ENCODE data around the gene SNCB. TPM values are rescaled to one million over a fixed set of nuclear protein-coding genes. Genes with fewer than 3 reads are reported as not detected.
A peak's percentile ranks its signal among the peaks of the same experiment; 100 is the strongest.

The SNCB gene
- total and polyA plus RNA-seq, 2 of the 13 experiments (the other 11 are each of a cell fraction or from before 2014, with no cell fraction given), result not detected

- TF ChIP-seq E2F1 (CRISPR knock-in tag; IDR thresholded peaks at IDR 0.05), result no peak
- TF ChIP-seq TOPORS (CRISPR knock-in tag; IDR thresholded peaks at IDR 0.05), result peak; percentile 78; the same call in 1 of the 2 replicates
- TF ChIP-seq ARNTL (CRISPR knock-in tag; IDR thresholded peaks at IDR 0.05), result peak; percentile 60; the same call in 1 of the 2 replicates
- peak; percentile 34; the same call in 1 of the 2 replicates for TF ChIP-seq ZNF563 (CRISPR knock-in tag; IDR thresholded peaks at IDR 0.05)
- peak; percentile 91 for TF ChIP-seq TSC22D2 (CRISPR knock-in tag; IDR thresholded peaks at IDR 0.05; ENCODE audit: borderline replicate concordance)
- peak; percentile 67; the same call in 1 of the 2 replicates for TF ChIP-seq FOXK1 (CRISPR knock-in tag; IDR thresholded peaks at IDR 0.05; ENCODE audit: borderline replicate concordance, low read depth)
- no peak for TF ChIP-seq SSRP1 (CRISPR knock-in tag; IDR thresholded peaks at IDR 0.05)
- TF ChIP-seq MEIS2 (CRISPR knock-in tag; IDR thresholded peaks at IDR 0.05), result 0 out of 2 replicates have a peak, but pooled peaks have one; percentile 65
- peak; percentile 37; the same call in 1 of the 2 replicates for TF ChIP-seq ZGPAT (CRISPR knock-in tag; IDR thresholded peaks at IDR 0.05)
- TF ChIP-seq SIN3A (IDR thresholded peaks at IDR 0.05; ENCODE audit: borderline replicate concordance, low read depth, low read length), result peak; percentile 90
- no peak for TF ChIP-seq ZNF343 (CRISPR knock-in tag; IDR thresholded peaks at IDR 0.05)
- no peak; the same call in 1 of the 2 replicates for TF ChIP-seq ZNF891 (CRISPR knock-in tag; IDR thresholded peaks at IDR 0.05)
- no peak for TF ChIP-seq IKZF4 (CRISPR knock-in tag; IDR thresholded peaks at IDR 0.05; ENCODE audit: borderline replicate concordance, low read depth, not compliant biosample characterization)
- TF ChIP-seq SATB2 (CRISPR knock-in tag; IDR thresholded peaks at IDR 0.05), result peak; percentile 91; the same call in 1 of the 2 replicates
- peak; percentile 35; the same call in 1 of the 2 replicates for TF ChIP-seq E2F2 (CRISPR knock-in tag; IDR thresholded peaks at IDR 0.05; ENCODE audit: borderline replicate concordance)
- no peak for TF ChIP-seq YY1 (IDR thresholded peaks at IDR 0.05; ENCODE audit: insufficient read depth, insufficient replicate concordance, low read depth, low read length)
- peak; percentile 57 for TF ChIP-seq NFE2 (CRISPR knock-in tag; IDR thresholded peaks at IDR 0.05)
- TF ChIP-seq NKX3-1 (CRISPR knock-in tag; IDR thresholded peaks at IDR 0.05), result peak; percentile 83
- TF ChIP-seq REXO4 (CRISPR knock-in tag; IDR thresholded peaks at IDR 0.05; ENCODE audit: borderline replicate concordance), result 0 out of 2 replicates have a peak, but pooled peaks have one; percentile 41
- TF ChIP-seq HDAC2 (CRISPR knock-in tag; IDR thresholded peaks at IDR 0.05), result peak; percentile 73; the same call in 1 of the 2 replicates
- TF ChIP-seq MYPOP (CRISPR knock-in tag; IDR thresholded peaks at IDR 0.05), result no peak
These were observed 18.9 kb downstream of the SNCB start (continued) for GRCh38 chr5:176611435-176611834.
